HUES64 (cell line): ENCODE measurements around the gene SLC19A3. TPM values are rescaled to one million over a fixed set of nuclear protein-coding genes. Genes with fewer than 3 reads are reported as not detected.
"Not testable (repeated sequence)": the region's sequence is repeated elsewhere in the genome, so short reads cannot be mapped to it uniquely, and the experiment has no call there.

ENCODE experiments used
- H3K27ac ChIP-seq: 2 replicates; pipeline ENCODE4 v1.7.0; 2013; ENCODE audit warnings: low read depth, low read length, inconsistent platforms
- H3K27me3 ChIP-seq: 2 replicates; pipeline ENCODE4 v1.6.1; 2013; ENCODE audit warnings: mild to moderate bottlenecking, low read length; ENCODE audit not compliant: insufficient read depth
- H3K36me3 ChIP-seq: 2 replicates; pipeline ENCODE4 v1.6.1; 2013; ENCODE audit warnings: mild to moderate bottlenecking, low read length; ENCODE audit not compliant: insufficient read depth
- H3K4me1 ChIP-seq: 2 replicates; pipeline ENCODE4 v1.6.1; 2013; ENCODE audit warnings: mild to moderate bottlenecking, low read length, moderate library complexity; ENCODE audit not compliant: insufficient read depth
- H3K4me3 ChIP-seq: 2 replicates; pipeline ENCODE4 v1.5.1; 2013; ENCODE audit warnings: mild to moderate bottlenecking, low read length, moderate library complexity
- H3K9ac ChIP-seq: 2 replicates; pipeline ENCODE4 v1.6.1; 2013; ENCODE audit warnings: mild to moderate bottlenecking, low read depth, low read length
- H3K9me3 ChIP-seq: 2 replicates; pipeline ENCODE4 v1.6.1; 2013; ENCODE audit warnings: low read depth, low read length; ENCODE audit not compliant: insufficient read depth
- WGBS: fragments of 150-250, 120-280 bp; methylation state at CpG from one replicate; pipeline ENCODE4 v1.1.7; 2013; ENCODE audit warnings: missing lambda C conversion rate; 5-methylcytosine and 5-hydroxymethylcytosine counted together
- polyA plus RNA-seq, 2 experiments: library from polyadenylated mRNA; stranded (reverse); fragments of 50-300 nt; gene quantifications; one replicate each; pipeline ENCODE4 v1.2.3, GENCODE V29; 2013

The SLC19A3 gene
- 1.3 TPM for polyA plus RNA-seq (2013, experiment 1 of 2)
- polyA plus RNA-seq (2013, experiment 2 of 2) = 2.2 TPM

GRCh38 chr2:227717687-227718567 is at the start of gene SLC19A3:
TSS of gene SLC19A3 (minus strand) at chr2:227718028. CDS start at chr2:227702318, 15,710 bp downstream.
- Histone ChIP-seq H3K27ac (no peak within 1 kb of the TSS), H3K9ac (peak within 1 kb of the TSS; percentile 66), H3K4me3 (peak within 1 kb of the TSS; percentile 82), H3K36me3 (no peaks in the 10 kb centered on the region), H3K27me3 (peaks cover 10% of the 10 kb centered on the region; the same call in 1 of the 2 replicates), H3K4me1 (peaks cover 12% of the 10 kb centered on the region), H3K9me3 (no peaks in the 10 kb centered on the region)
- 5% methylated on average over 34 of the region's 35 CpGs for WGBS

DNA sequence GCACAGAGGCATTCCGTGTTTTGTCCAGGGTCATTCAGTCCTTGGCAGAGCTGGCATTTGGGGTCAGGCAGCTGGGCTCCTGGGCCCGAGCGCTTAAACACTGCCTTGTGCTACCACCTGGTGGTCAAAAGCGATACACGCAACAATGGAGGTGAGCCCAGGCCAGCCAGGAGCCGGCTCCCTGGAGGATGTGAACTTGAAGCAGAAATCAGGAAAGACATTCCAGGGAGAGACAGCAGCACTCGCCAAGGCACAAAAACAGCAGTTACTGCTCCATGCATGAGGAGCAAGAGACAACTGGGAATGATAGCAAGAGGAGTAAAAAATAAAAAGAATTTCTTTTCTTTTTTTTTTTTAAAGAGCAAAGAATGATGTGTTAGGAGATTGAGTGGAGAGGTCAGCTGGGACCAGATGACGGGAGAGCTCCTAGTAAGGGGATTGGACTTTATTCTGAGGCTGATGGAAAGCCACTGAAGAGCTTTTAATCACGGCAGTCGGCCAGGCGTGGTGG is 48.6 kb upstream of the SLC19A3 start:
- WGBS = 38% methylated on average over 11 of the region's 11 CpGs
- no peaks in the 10 kb centered on the region for H3K4me1 ChIP-seq
- H3K27me3 ChIP-seq = no peaks in the 10 kb centered on the region
- H3K27ac ChIP-seq = no peak overlapping the region
- no peak overlapping the region for H3K9ac ChIP-seq
- no peaks in the 10 kb centered on the region for H3K36me3 ChIP-seq
- no peak overlapping the region for H3K4me3 ChIP-seq
- no peaks in the 10 kb centered on the region for H3K9me3 ChIP-seq

- Histone ChIP-seq H3K36me3 (no peaks in the 10 kb centered on the region), H3K9ac (no peak overlapping the region), H3K4me1 (no peaks in the 10 kb centered on the region), H3K9me3 (no peaks in the 10 kb centered on the region), H3K27ac (no peak overlapping the region), H3K4me3 (no peak overlapping the region), H3K27me3 (no peaks in the 10 kb centered on the region)
- whole genome bisulfite sequencing = 51% methylated on average over 4 of the region's 4 CpGs
Observed at GRCh38 chr2:227765788-227766372, 48.1 kb upstream of the SLC19A3 start.

- Histone ChIP-seq H3K36me3 (no peaks in the 10 kb centered on the region), H3K27ac (no peak overlapping the region), H3K27me3 (no peaks in the 10 kb centered on the region), H3K9ac (no peak overlapping the region), H3K4me3 (no peak overlapping the region), H3K4me1 (peaks cover 15% of the 10 kb centered on the region), H3K9me3 (no peaks in the 10 kb centered on the region)
- WGBS = 97% methylated on average over 6 of the region's 6 CpGs
Observed at GRCh38 chr2:227761740-227762476, 44.1 kb upstream of the SLC19A3 start.

- Histone ChIP-seq H3K4me3 (no peak overlapping the region), H3K9me3 (no peaks in the 10 kb centered on the region), H3K27me3 (no peaks in the 10 kb centered on the region), H3K36me3 (no peaks in the 10 kb centered on the region), H3K4me1 (peaks cover 15% of the 10 kb centered on the region), H3K9ac (no peak overlapping the region), H3K27ac (peak overlapping the region; percentile 28; the same call in 1 of the 2 replicates)
- 65% methylated on average over 13 of the region's 13 CpGs for WGBS
Observed at GRCh38 chr2:227759411-227760118, 41.7 kb upstream of the SLC19A3 start.

DNA sequence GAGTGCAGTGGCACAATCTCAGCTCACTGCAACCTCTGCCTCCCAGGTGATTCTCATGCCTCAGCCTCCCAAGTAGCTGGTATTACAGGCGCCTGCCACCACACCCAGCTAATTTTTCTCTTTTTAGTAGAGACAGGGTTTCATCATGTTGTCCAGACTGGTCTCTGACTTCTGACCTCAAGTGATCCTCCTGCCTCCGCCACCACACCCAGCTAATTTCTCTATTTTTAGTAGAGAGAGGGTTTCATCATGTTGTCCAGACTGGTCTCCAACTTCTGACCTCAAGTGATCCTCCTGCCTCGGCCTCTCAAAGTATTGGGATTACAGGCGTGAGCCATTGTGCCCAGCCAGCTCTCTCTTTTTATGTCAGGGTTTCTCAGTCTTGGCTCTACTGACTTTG is 38.4 kb upstream of the SLC19A3 start:
- not testable (repeated sequence) for H3K9ac ChIP-seq
- WGBS = 62% methylated on average over 3 of the region's 4 CpGs

DNA sequence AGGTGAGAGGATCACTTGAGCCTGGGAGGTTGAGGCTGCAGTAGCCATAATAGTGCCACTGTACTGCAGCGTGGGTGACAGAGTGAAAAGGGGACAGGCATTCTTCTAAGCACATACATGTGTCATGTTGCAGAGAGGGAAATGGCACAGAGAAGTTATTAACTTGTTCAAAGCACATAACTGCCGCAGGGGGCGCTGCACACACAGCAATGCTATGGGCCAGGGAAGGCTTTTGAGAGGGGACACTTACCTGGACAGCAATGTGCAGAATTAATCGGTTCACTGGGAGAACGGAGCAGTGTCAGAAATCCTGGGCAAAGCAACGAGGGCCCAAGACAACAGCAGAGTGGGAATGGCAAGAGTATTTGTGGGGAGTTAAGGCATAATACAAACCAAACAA is 30.3 kb upstream of the SLC19A3 start:
- 64% methylated on average over 6 of the region's 6 CpGs for WGBS
- Histone ChIP-seq H3K36me3 (no peaks in the 10 kb centered on the region), H3K27me3 (no peaks in the 10 kb centered on the region), H3K4me1 (no peaks in the 10 kb centered on the region), H3K9me3 (no peaks in the 10 kb centered on the region), H3K9ac (no peak overlapping the region), H3K4me3 (no peak overlapping the region), H3K27ac (no peak overlapping the region)

More for the DNA sequence above, 38.4 kb upstream of the SLC19A3 start:
- not testable (repeated sequence) for H3K4me3 ChIP-seq, H3K27ac ChIP-seq, H3K9me3 ChIP-seq, H3K27me3 ChIP-seq, H3K36me3 ChIP-seq
- H3K4me1 ChIP-seq = peaks cover 15% of the 10 kb centered on the region

DNA sequence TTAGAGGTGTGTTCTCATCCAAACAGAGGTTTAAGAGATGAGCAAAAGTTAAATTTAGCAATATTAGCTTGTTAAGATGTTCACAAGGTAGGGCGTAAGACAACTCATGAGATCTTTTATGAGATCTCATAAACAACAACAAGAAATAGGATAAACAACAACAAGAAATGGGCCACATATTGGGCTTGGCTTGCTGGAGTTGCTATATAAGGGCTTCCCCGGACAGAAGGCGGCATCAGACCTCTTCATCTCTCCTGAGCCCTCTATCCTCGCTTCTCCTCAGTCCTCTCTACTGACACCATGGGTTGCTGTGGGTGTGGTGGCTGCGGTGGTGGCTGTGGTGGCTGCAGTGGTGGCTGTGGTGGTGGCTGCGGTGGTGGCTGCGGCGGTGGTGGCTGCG is 27.8 kb upstream of the SLC19A3 start, which contains the start of gene SCYGR8:
Gene SCYGR8 (plus strand): TSS at position 301 of the 400 bp plus-strand sequence. CDS start 0 bp downstream, at position 301.
- no peak within 1 kb of the TSS for H3K9ac ChIP-seq
- H3K27me3 ChIP-seq = no peaks in the 10 kb centered on the region
- WGBS = 98% methylated on average over 6 of the region's 9 CpGs
- H3K9me3 ChIP-seq = no peaks in the 10 kb centered on the region
- no peak within 1 kb of the TSS for H3K4me3 ChIP-seq
- H3K36me3 ChIP-seq = no peaks in the 10 kb centered on the region
- H3K4me1 ChIP-seq = no peaks in the 10 kb centered on the region
- H3K27ac ChIP-seq = no peak within 1 kb of the TSS

DNA sequence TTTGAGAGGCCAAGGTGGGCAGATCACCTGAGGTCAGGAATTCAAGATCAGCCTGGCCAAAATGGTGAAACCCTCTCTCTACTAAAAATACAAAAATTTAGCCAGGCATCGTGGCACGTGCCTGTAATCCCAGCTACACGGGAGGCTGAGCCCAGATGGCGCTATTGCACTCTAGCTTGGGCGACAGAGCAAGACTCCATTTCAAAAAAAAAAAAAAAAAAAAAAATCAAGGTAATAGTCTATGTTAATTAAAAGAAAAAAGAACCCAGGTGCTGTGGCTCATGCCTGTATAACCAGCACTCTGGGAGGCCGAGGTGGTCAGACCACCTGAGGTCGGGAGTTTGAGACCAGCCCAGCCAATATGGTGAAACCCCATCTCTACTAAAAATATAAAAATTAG is 22.9 kb upstream of the SLC19A3 start:
- H3K9ac ChIP-seq, H3K27me3 ChIP-seq, H3K36me3 ChIP-seq, H3K4me1 ChIP-seq, H3K4me3 ChIP-seq, H3K27ac ChIP-seq, H3K9me3 ChIP-seq: not testable (repeated sequence)
- WGBS = 64% methylated on average over 6 of the region's 7 CpGs

GRCh38 chr2:227739351-227739750 is 21.5 kb upstream of the SLC19A3 start:
- no peaks in the 10 kb centered on the region for H3K9me3 ChIP-seq
- no peaks in the 10 kb centered on the region for H3K27me3 ChIP-seq
- no peaks in the 10 kb centered on the region for H3K36me3 ChIP-seq
- H3K27ac ChIP-seq = no peak overlapping the region
- 89% methylated on average over 14 of the region's 14 CpGs for WGBS
- no peaks in the 10 kb centered on the region for H3K4me1 ChIP-seq
- H3K4me3 ChIP-seq = no peak overlapping the region
- no peak overlapping the region for H3K9ac ChIP-seq
